ENCODE data around the gene RALGPS2.

Gene RALGPS2

GRCh38 chr1:178724728-178725465 lies at the start of gene RALGPS2 (continued):
- TF ChIP-seq AEBP2 (tag by site-specific recombination; IDR thresholded peaks at IDR 0.05; ENCODE audit: borderline replicate concordance) (no peak), CTCF (tag by site-specific recombination; IDR thresholded peaks at IDR 0.05) (no peak), ZBTB17 (tag by site-specific recombination; IDR thresholded peaks at IDR 0.05) (no peak; the same call in 1 of the 2 replicates), ZNF302 (tag by site-specific recombination; IDR thresholded peaks at IDR 0.05; ENCODE audit: low read depth) (no peak), ZNF248 (tag by site-specific recombination; IDR thresholded peaks at IDR 0.05) (no peak), ZNF146 (tag by site-specific recombination; IDR thresholded peaks at IDR 0.05) (no peak), ZNF138 (tag by site-specific recombination; IDR thresholded peaks at IDR 0.05; ENCODE audit: borderline replicate concordance) (no peak), ZNF169 (tag by site-specific recombination; IDR thresholded peaks at IDR 0.05) (no peak), ZBTB6 (tag by site-specific recombination; IDR thresholded peaks at IDR 0.05) (no peak), ZNF654 (tag by site-specific recombination; IDR thresholded peaks at IDR 0.05; ENCODE audit: low read depth) (no peak), TRIM28 (IDR thresholded peaks at IDR 0.05; ENCODE audit: borderline replicate concordance, low read length) (no peak), ZNF558 (tag by site-specific recombination; IDR thresholded peaks at IDR 0.05) (no peak), ZBTB8A (tag by site-specific recombination; IDR thresholded peaks at IDR 0.05) (peak; percentile 81), ZNF10 (tag by site-specific recombination; IDR thresholded peaks at IDR 0.05) (peak; percentile 51; the same call in 1 of the 2 replicates), KLF17 (tag by site-specific recombination; IDR thresholded peaks at IDR 0.05) (no peak), MZF1 (tag by site-specific recombination; IDR thresholded peaks at IDR 0.05; ENCODE audit: borderline replicate concordance) (no peak), ZNF311 (tag by site-specific recombination; IDR thresholded peaks at IDR 0.05; ENCODE audit: borderline replicate concordance) (no peak), ZNF677 (tag by site-specific recombination; IDR thresholded peaks at IDR 0.05) (0 out of 2 replicates have a peak, but pooled peaks have one; percentile 32), WT1 (tag by site-specific recombination; IDR thresholded peaks at IDR 0.05) (no peak), ZEB2 (tag by site-specific recombination; IDR thresholded peaks at IDR 0.05) (no peak), ZNF16 (tag by site-specific recombination; IDR thresholded peaks at IDR 0.05; ENCODE audit: low read depth) (no peak), ZNF747 (tag by site-specific recombination; IDR thresholded peaks at IDR 0.05) (no peak), ZNF555 (tag by site-specific recombination; conservative IDR thresholded peaks at IDR 0.05) (no peak), HOXA7 (CRISPR knock-in tag; IDR thresholded peaks at IDR 0.05; ENCODE audit: borderline replicate concordance) (no peak), ZBTB7A (tag by site-specific recombination; IDR thresholded peaks at IDR 0.05; ENCODE audit: low read depth) (no peak), ZNF660 (tag by site-specific recombination; IDR thresholded peaks at IDR 0.05) (peak; percentile 69)
- TF ChIP-seq, protein P1, sequence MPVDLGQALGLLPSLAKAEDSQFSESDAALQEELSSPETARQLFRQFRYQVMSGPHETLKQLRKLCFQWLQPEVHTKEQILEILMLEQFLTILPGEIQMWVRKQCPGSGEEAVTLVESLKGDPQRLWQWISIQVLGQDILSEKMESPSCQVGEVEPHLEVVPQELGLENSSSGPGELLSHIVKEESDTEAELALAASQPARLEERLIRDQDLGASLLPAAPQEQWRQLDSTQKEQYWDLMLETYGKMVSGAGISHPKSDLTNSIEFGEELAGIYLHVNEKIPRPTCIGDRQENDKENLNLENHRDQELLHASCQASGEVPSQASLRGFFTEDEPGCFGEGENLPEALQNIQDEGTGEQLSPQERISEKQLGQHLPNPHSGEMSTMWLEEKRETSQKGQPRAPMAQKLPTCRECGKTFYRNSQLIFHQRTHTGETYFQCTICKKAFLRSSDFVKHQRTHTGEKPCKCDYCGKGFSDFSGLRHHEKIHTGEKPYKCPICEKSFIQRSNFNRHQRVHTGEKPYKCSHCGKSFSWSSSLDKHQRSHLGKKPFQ (tag by site-specific recombination; IDR thresholded peaks at IDR 0.05): no peak
- TF ChIP-seq, protein P2, sequence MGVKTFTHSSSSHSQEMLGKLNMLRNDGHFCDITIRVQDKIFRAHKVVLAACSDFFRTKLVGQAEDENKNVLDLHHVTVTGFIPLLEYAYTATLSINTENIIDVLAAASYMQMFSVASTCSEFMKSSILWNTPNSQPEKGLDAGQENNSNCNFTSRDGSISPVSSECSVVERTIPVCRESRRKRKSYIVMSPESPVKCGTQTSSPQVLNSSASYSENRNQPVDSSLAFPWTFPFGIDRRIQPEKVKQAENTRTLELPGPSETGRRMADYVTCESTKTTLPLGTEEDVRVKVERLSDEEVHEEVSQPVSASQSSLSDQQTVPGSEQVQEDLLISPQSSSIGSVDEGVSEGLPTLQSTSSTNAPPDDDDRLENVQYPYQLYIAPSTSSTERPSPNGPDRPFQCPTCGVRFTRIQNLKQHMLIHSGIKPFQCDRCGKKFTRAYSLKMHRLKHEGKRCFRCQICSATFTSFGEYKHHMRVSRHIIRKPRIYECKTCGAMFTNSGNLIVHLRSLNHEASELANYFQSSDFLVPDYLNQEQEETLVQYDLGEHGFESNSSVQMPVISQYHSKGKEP (tag by site-specific recombination; IDR thresholded peaks at IDR 0.05): 0 out of 2 replicates have a peak, but pooled peaks have one; percentile 28

Data from HEK293 (cell line).